Measurements from ENCODE around the gene CEP290. TPM values are rescaled to one million over a fixed set of nuclear protein-coding genes. Genes with fewer than 3 reads are reported as not detected.

The CEP290 gene
- total RNA-seq, 2 experiments from 2014 or later: 12.6 to 13.7 TPM

- H3K27me3 ChIP-seq (ENCODE audit: control insufficient read depth in 1 of 2, insufficient read depth in 2 of 2, low read length in 2 of 2): no peaks in the 10 kb centered on the region
- no peak for ATAC-seq (ENCODE audit: poor library complexity)
- H3K36me3 ChIP-seq (ENCODE audit: insufficient read depth, low read length): peaks cover 67% of the 10 kb centered on the region
- H3K4me1 ChIP-seq (ENCODE audit: insufficient read depth, low read length): no peaks in the 10 kb centered on the region
- CTCF ChIA-PET: no interaction called here
- DNase-seq: no peak
- intact Hi-C loops (cut with DNase I, micrococcal nuclease): no loop called here
- H3K4me3 ChIP-seq (ENCODE audit: low read length): no peak overlapping the region
- no peaks in the 10 kb centered on the region for H3K4me1 Mint-ChIP-seq (ENCODE audit: low read depth)
- H3K4me3 Mint-ChIP-seq: no peak overlapping the region
- H3K9me3 Mint-ChIP-seq: no peaks in the 10 kb centered on the region
- TF ChIP-seq CTCF (IDR thresholded peaks at IDR 0.05): no peak
- no peak overlapping the region for H3K27ac Mint-ChIP-seq
- H3K36me3 Mint-ChIP-seq (ENCODE audit: low read depth): peaks cover 70% of the 10 kb centered on the region
- POLR2A ChIA-PET: no interaction called here
- H3K27me3 Mint-ChIP-seq: no peaks in the 10 kb centered on the region
- no peaks in the 10 kb centered on the region for H3K9me3 ChIP-seq (ENCODE audit: control insufficient read depth in 1 of 2, insufficient read depth in 1 of 2, low read length in 2 of 2)
- H3K27ac ChIP-seq (ENCODE audit: low read depth in 1 of 2, low read length in 2 of 2): no peak overlapping the region
Measured at GRCh38 chr12:88084210-88084609, 57.7 kb downstream of the CEP290 start.

- no peak overlapping the region for H3K27ac ChIP-seq (ENCODE audit: low read depth in 1 of 2, low read length in 2 of 2)
- Mint-ChIP-seq H3K9me3 (no peaks in the 10 kb centered on the region), H3K4me1 (ENCODE audit: low read depth) (no peaks in the 10 kb centered on the region), H3K36me3 (ENCODE audit: low read depth) (peaks cover 65% of the 10 kb centered on the region), H3K27me3 (no peaks in the 10 kb centered on the region), H3K4me3 (no peak overlapping the region), H3K27ac (no peak overlapping the region)
- ChIA-PET POLR2A (no interaction called here), CTCF (no interaction called here)
- no peaks in the 10 kb centered on the region for H3K9me3 ChIP-seq (ENCODE audit: control insufficient read depth in 1 of 2, insufficient read depth in 1 of 2, low read length in 2 of 2)
- no peak for ATAC-seq (ENCODE audit: poor library complexity)
- no peak for TF ChIP-seq CTCF (IDR thresholded peaks at IDR 0.05)
- no peaks in the 10 kb centered on the region for H3K4me1 ChIP-seq (ENCODE audit: insufficient read depth, low read length)
- no peaks in the 10 kb centered on the region for H3K27me3 ChIP-seq (ENCODE audit: control insufficient read depth in 1 of 2, insufficient read depth in 2 of 2, low read length in 2 of 2)
- intact Hi-C loops (cut with DNase I, micrococcal nuclease): no loop called here
- no peak for DNase-seq
- H3K4me3 ChIP-seq (ENCODE audit: low read length): no peak overlapping the region
- peaks cover 65% of the 10 kb centered on the region for H3K36me3 ChIP-seq (ENCODE audit: insufficient read depth, low read length)
Measured at GRCh38 chr12:88083634-88084033, 58.3 kb downstream of the CEP290 start.

- Histone ChIP-seq H3K4me3 (ENCODE audit: low read length) (no peak overlapping the region), H3K4me1 (ENCODE audit: insufficient read depth, low read length) (no peaks in the 10 kb centered on the region), H3K27ac (ENCODE audit: low read depth in 1 of 2, low read length in 2 of 2) (no peak overlapping the region), H3K36me3 (ENCODE audit: insufficient read depth, low read length) (peaks cover 67% of the 10 kb centered on the region), H3K27me3 (ENCODE audit: control insufficient read depth in 1 of 2, insufficient read depth in 2 of 2, low read length in 2 of 2) (no peaks in the 10 kb centered on the region), H3K9me3 (ENCODE audit: control insufficient read depth in 1 of 2, insufficient read depth in 1 of 2, low read length in 2 of 2) (no peaks in the 10 kb centered on the region)
- no peaks in the 10 kb centered on the region for H3K4me1 Mint-ChIP-seq (ENCODE audit: low read depth)
- no peaks in the 10 kb centered on the region for H3K27me3 Mint-ChIP-seq
- intact Hi-C loops (cut with DNase I, micrococcal nuclease): no loop called here
- no peak for DNase-seq
- POLR2A ChIA-PET: no interaction called here
- TF ChIP-seq CTCF (IDR thresholded peaks at IDR 0.05): no peak
- no peak overlapping the region for H3K27ac Mint-ChIP-seq
- CTCF ChIA-PET: no interaction called here
- no peak for ATAC-seq (ENCODE audit: poor library complexity)
- peaks cover 73% of the 10 kb centered on the region for H3K36me3 Mint-ChIP-seq (ENCODE audit: low read depth)
- no peak overlapping the region for H3K4me3 Mint-ChIP-seq
- no peaks in the 10 kb centered on the region for H3K9me3 Mint-ChIP-seq
Measured at GRCh38 chr12:88081247-88081646, 60.6 kb downstream of the CEP290 start.

Data from CD4-positive, alpha-beta T cell (primary cell).